Effector CD4-positive, alpha-beta T cell (primary cell): Measurements from ENCODE around the gene SLC16A4. TPM values are rescaled to one million over a fixed set of nuclear protein-coding genes. Genes with fewer than 3 reads are reported as not detected.
"Not testable (repeated sequence)": the region's sequence is repeated elsewhere in the genome, so short reads cannot be mapped to it uniquely, and the experiment has no call there.

Source experiments
- DNase-seq: peaks from one replicate; pipeline ENCODE4 v3.0.0-alpha.2; 2020
- total RNA-seq: gene quantifications from one replicate; lab custom pipeline; 2026; lab: John Stamatoyannopoulos, UW

The SLC16A4 gene
- not detected for total RNA-seq

- DNase-seq: no peak
Observed at GRCh38 chr1:110390692-110391245, at the start of gene SLC16A4. Gene SLC16A4, minus strand, starts transcription at chr1:110391026. Its CDS starts 1,703 bp downstream, at chr1:110389323.

GRCh38 chr1:110439873-110440272 is 49.0 kb upstream of the SLC16A4 start:
- DNase-seq: not testable (repeated sequence)

- DNase-seq: no peak
Observed at GRCh38 chr1:110438893-110439292, 48.1 kb upstream of the SLC16A4 start.

- not testable (repeated sequence) for DNase-seq
Observed at GRCh38 chr1:110437645-110438299, 46.9 kb upstream of the SLC16A4 start.

- DNase-seq: no peak
Observed at GRCh38 chr1:110436635-110437034, 45.8 kb upstream of the SLC16A4 start.

- no peak for DNase-seq
Observed at GRCh38 chr1:110434946-110435345, 44.1 kb upstream of the SLC16A4 start.

GRCh38 chr1:110433803-110434202 is 43.0 kb upstream of the SLC16A4 start:
- no peak for DNase-seq

GRCh38 chr1:110433213-110433612 is 42.4 kb upstream of the SLC16A4 start:
- DNase-seq: no peak

- no peak for DNase-seq
Observed at GRCh38 chr1:110430901-110431300, 40.1 kb upstream of the SLC16A4 start.

GRCh38 chr1:110430366-110430765 is 39.5 kb upstream of the SLC16A4 start:
- no peak for DNase-seq

- DNase-seq: no peak
Observed at GRCh38 chr1:110428946-110429345, 38.1 kb upstream of the SLC16A4 start.

- no peak for DNase-seq
Observed at GRCh38 chr1:110426854-110427253, 36.0 kb upstream of the SLC16A4 start.

GRCh38 chr1:110425612-110426152 is 34.9 kb upstream of the SLC16A4 start:
- DNase-seq: no peak

- DNase-seq: no peak
Observed at GRCh38 chr1:110424699-110425611, 34.1 kb upstream of the SLC16A4 start.

- no peak for DNase-seq
Observed at GRCh38 chr1:110420874-110421793, 30.3 kb upstream of the SLC16A4 start.

- DNase-seq: no peak
Observed at GRCh38 chr1:110420023-110420662, 29.3 kb upstream of the SLC16A4 start.

- no peak for DNase-seq
Observed at GRCh38 chr1:110418729-110419128, 27.9 kb upstream of the SLC16A4 start.

- DNase-seq: not testable (repeated sequence)
Observed at GRCh38 chr1:110413045-110413444, 22.2 kb upstream of the SLC16A4 start.

GRCh38 chr1:110412576-110412975 is 21.8 kb upstream of the SLC16A4 start:
- peak; percentile 43 for DNase-seq

- no peak for DNase-seq
Observed at GRCh38 chr1:110411173-110411735, 20.4 kb upstream of the SLC16A4 start.

GRCh38 chr1:110409316-110409715 is 18.5 kb upstream of the SLC16A4 start:
- no peak for DNase-seq
